ENCODE measurements around the gene LYZL4.
A peak's percentile ranks its signal among the peaks of the same experiment; 100 is the strongest.

Gene LYZL4

GRCh38 chr3:42377681-42378080 lies 32.7 kb downstream of the LYZL4 start:
- H3K4me3 ChIP-seq (ENCODE audit: control insufficient read depth, low read depth, low read length) = no peak overlapping the region
- TF ChIP-seq, protein P1, sequence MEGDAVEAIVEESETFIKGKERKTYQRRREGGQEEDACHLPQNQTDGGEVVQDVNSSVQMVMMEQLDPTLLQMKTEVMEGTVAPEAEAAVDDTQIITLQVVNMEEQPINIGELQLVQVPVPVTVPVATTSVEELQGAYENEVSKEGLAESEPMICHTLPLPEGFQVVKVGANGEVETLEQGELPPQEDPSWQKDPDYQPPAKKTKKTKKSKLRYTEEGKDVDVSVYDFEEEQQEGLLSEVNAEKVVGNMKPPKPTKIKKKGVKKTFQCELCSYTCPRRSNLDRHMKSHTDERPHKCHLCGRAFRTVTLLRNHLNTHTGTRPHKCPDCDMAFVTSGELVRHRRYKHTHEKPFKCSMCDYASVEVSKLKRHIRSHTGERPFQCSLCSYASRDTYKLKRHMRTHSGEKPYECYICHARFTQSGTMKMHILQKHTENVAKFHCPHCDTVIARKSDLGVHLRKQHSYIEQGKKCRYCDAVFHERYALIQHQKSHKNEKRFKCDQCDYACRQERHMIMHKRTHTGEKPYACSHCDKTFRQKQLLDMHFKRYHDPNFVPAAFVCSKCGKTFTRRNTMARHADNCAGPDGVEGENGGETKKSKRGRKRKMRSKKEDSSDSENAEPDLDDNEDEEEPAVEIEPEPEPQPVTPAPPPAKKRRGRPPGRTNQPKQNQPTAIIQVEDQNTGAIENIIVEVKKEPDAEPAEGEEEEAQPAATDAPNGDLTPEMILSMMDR (conservative IDR thresholded peaks at IDR 0.05; ENCODE audit: control insufficient read depth, insufficient read depth, low read depth, low read length) = no peak
- peak; percentile 12 for DNase-seq (ENCODE audit: low read depth)

- TF ChIP-seq, protein P1 (conservative IDR thresholded peaks at IDR 0.05; ENCODE audit: control insufficient read depth, insufficient read depth, low read depth, low read length) = no peak
- DNase-seq (ENCODE audit: low read depth) = peak; percentile 95
Measured at GRCh38 chr3:42376344-42376798, 34.0 kb downstream of the LYZL4 start.

GRCh38 chr3:42375121-42375800 lies 35.1 kb downstream of the LYZL4 start:
- H3K4me3 ChIP-seq (ENCODE audit: control insufficient read depth, low read depth, low read length) = no peak overlapping the region
- DNase-seq (ENCODE audit: low read depth) = no peak
- TF ChIP-seq, protein P1 (conservative IDR thresholded peaks at IDR 0.05; ENCODE audit: control insufficient read depth, insufficient read depth, low read depth, low read length) = no peak

More at GRCh38 chr3:42376344-42376798, 34.0 kb downstream of the LYZL4 start:
- H3K4me3 ChIP-seq (ENCODE audit: control insufficient read depth, low read depth, low read length) = no peak overlapping the region

- DNase-seq (ENCODE audit: low read depth) = no peak
- TF ChIP-seq, protein P1 (conservative IDR thresholded peaks at IDR 0.05; ENCODE audit: control insufficient read depth, insufficient read depth, low read depth, low read length) = no peak
- H3K4me3 ChIP-seq (ENCODE audit: control insufficient read depth, low read depth, low read length) = no peak overlapping the region
Measured at GRCh38 chr3:42371776-42372175, 38.6 kb downstream of the LYZL4 start.

DNA sequence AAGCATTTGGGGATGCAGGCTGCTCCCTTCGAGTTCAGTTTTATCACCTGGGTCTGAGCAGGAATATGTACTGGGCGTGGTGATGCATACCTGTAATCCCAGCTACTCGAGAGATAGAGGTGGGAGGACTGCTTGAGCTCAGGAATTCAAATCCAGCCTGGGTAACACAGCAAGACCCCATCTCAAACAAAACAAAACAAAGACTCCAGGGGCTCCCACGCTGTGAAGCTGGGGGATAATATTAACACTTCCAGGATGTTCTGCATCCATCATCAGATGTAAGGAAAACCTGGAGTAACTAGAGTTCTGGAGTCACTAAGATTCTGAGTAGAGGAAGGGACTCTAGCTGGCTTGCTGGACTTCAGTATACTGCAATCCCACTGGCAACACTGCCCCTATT lies 40.6 kb downstream of the LYZL4 start:
- DNase-seq (ENCODE audit: low read depth) = no peak
- no peak overlapping the region for H3K4me3 ChIP-seq (ENCODE audit: control insufficient read depth, low read depth, low read length)
- TF ChIP-seq, protein P1 (conservative IDR thresholded peaks at IDR 0.05; ENCODE audit: control insufficient read depth, insufficient read depth, low read depth, low read length) = no peak

DNA sequence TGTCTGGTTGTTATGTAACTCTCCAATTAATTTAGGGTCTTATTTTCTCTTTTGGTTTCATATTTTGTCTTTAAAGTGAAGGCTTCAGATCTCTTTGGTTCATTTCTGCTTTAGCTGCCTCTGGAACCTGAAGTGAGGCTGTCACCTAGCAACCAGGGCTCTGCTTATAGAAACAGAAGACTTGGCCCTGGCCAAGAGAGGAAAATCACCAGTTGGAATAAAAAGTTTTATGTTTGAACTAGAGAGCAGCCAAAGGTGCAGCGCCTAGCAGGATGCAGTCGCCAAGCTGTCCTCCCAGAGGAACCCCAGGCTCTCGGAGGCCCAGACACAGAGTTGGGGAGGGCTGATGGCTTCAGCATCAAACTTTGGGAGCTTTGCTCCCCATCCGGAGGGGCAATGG lies 41.1 kb downstream of the LYZL4 start:
- H3K4me3 ChIP-seq (ENCODE audit: control insufficient read depth, low read depth, low read length) = no peak overlapping the region
- TF ChIP-seq, protein P1 (conservative IDR thresholded peaks at IDR 0.05; ENCODE audit: control insufficient read depth, insufficient read depth, low read depth, low read length) = no peak
- no peak for DNase-seq (ENCODE audit: low read depth)
